MM.1S (cell line): ENCODE results near the gene TCF12.

ENCODE experiments used
- DNase-seq: peaks from one replicate; pipeline ENCODE4 v3.0.0-alpha.2; 2015
- H2AFZ ChIP-seq: fragments of 300-600 bp; sonication (generic); 2 replicates; pipeline ENCODE4 v1.6.0; 2016; ENCODE audit warnings: antibody characterized with exemption, low read length
- H3F3A ChIP-seq: fragments of 300-600 bp; sonication (generic); 2 replicates; pipeline ENCODE4 v1.6.1; 2016; ENCODE audit warnings: mild to moderate bottlenecking, antibody characterized with exemption, low read length, moderate library complexity, mixed read lengths; ENCODE audit not compliant: insufficient read depth
- H3K27ac ChIP-seq: fragments of 300-600 bp; sonication (generic); 2 replicates; pipeline ENCODE4 v1.5.1; 2016; ENCODE audit warnings: mild to moderate bottlenecking, low read length
- H3K27me3 ChIP-seq: fragments of 300-600 bp; sonication (generic); replicated peaks from 2 replicates; pipeline ENCODE4 v1.6.0; 2016; ENCODE audit warnings: low read length; ENCODE audit not compliant: insufficient read depth
- H3K36me3 ChIP-seq: fragments of 300-600 bp; sonication (generic); replicated peaks from 2 replicates; pipeline ENCODE4 v1.6.1; 2016; ENCODE audit warnings: mild to moderate bottlenecking, low read length, mixed read lengths; ENCODE audit not compliant: insufficient read depth
- H3K4me1 ChIP-seq: fragments of 300-600 bp; sonication (generic); 2 replicates; pipeline ENCODE4 v1.6.1; 2016; ENCODE audit warnings: low read length, mixed read lengths
- H3K4me2 ChIP-seq: fragments of 300-600 bp; sonication (generic); 2 replicates; pipeline ENCODE4 v1.6.0; 2016; ENCODE audit warnings: low read depth, low read length
- H3K4me3 ChIP-seq: fragments of 300-600 bp; sonication (generic); 2 replicates; pipeline ENCODE4 v1.5.1; 2016; ENCODE audit warnings: low read length, mixed read lengths
- H3K79me2 ChIP-seq: fragments of 300-600 bp; sonication (generic); 2 replicates; pipeline ENCODE4 v1.6.1; 2016; ENCODE audit warnings: mixed run types, low read length, mixed read lengths
- H3K9ac ChIP-seq: fragments of 300-600 bp; sonication (generic); 2 replicates; pipeline ENCODE4 v1.6.1; 2016; ENCODE audit warnings: low read length, mixed read lengths
- H3K9me2 ChIP-seq: fragments of 300-600 bp; sonication (generic); replicated peaks from 2 replicates; pipeline ENCODE4 v1.6.1; 2016; ENCODE audit warnings: mild to moderate bottlenecking, low read length, mixed read lengths; ENCODE audit not compliant: insufficient read depth
- H3K9me3 ChIP-seq: fragments of 300-600 bp; sonication (generic); replicated peaks from 2 replicates; pipeline ENCODE4 v1.6.1; 2016; ENCODE audit warnings: mild to moderate bottlenecking, low read length, mixed read lengths; ENCODE audit not compliant: insufficient read depth
- H4K20me1 ChIP-seq: fragments of 300-600 bp; sonication (generic); 2 replicates; pipeline ENCODE4 v1.6.1; 2016; ENCODE audit warnings: mild to moderate bottlenecking, low read length, moderate library complexity, mixed read lengths; ENCODE audit not compliant: insufficient read depth
- EZH2 ChIP-seq: fragments of 300-600 bp; sonication (generic); optimal IDR thresholded peaks from 2 replicates; pipeline ENCODE3; 2017; ENCODE audit warnings: low read depth, mild to moderate bottlenecking, antibody characterized with exemption, low read length, mixed read lengths
- EZH2phosphoT487 ChIP-seq: fragments of 300-600 bp; sonication (generic); IDR thresholded peaks from 2 replicates; pipeline ENCODE4 v1.6.1; 2018; ENCODE audit warnings: antibody characterized with exemption, low read length
- TF ChIP-seq, protein P1 (sequence below): fragments of 300-600 bp; sonication (generic); IDR thresholded peaks from 2 replicates; pipeline ENCODE4 v1.5.1; 2016; ENCODE audit warnings: antibody characterized with exemption, low read length, mixed read lengths

TCF12 gene

DNA sequence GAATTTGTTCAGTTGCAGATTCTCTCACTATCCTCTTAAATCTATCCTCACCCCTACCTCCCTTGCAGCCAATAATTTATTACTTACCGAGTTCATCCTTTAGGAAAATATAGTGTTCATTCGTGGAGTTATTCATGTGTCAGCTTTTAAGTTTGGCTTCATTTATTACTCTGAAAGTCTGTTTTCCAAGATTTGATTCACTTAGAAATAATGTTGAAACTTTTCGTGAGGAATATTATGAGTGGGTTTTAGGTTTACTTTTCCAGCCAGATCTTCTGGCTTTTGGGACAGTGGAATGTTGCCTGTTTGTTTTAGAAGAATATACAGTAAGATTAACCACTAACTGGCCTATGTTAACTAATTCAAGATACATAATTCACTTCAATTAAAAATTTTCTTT lies 296.9 kb downstream of the TCF12 start:
- no peak overlapping the region for H3K9ac ChIP-seq
- TF ChIP-seq EZH2 (no peak), EZH2phosphoT487 (no peak)
- TF ChIP-seq, protein P1, sequence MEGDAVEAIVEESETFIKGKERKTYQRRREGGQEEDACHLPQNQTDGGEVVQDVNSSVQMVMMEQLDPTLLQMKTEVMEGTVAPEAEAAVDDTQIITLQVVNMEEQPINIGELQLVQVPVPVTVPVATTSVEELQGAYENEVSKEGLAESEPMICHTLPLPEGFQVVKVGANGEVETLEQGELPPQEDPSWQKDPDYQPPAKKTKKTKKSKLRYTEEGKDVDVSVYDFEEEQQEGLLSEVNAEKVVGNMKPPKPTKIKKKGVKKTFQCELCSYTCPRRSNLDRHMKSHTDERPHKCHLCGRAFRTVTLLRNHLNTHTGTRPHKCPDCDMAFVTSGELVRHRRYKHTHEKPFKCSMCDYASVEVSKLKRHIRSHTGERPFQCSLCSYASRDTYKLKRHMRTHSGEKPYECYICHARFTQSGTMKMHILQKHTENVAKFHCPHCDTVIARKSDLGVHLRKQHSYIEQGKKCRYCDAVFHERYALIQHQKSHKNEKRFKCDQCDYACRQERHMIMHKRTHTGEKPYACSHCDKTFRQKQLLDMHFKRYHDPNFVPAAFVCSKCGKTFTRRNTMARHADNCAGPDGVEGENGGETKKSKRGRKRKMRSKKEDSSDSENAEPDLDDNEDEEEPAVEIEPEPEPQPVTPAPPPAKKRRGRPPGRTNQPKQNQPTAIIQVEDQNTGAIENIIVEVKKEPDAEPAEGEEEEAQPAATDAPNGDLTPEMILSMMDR = no peak
- no peaks in the 10 kb centered on the region for H3K9me3 ChIP-seq
- H4K20me1 ChIP-seq = no peaks in the 10 kb centered on the region
- no peaks in the 10 kb centered on the region for H3F3A ChIP-seq
- H3K79me2 ChIP-seq = no peaks in the 10 kb centered on the region
- no peaks in the 10 kb centered on the region for H3K9me2 ChIP-seq
- no peaks in the 10 kb centered on the region for H3K36me3 ChIP-seq
- H3K4me1 ChIP-seq = no peaks in the 10 kb centered on the region
- no peaks in the 10 kb centered on the region for H3K27me3 ChIP-seq
- H3K27ac ChIP-seq = no peak overlapping the region
- no peak overlapping the region for H3K4me3 ChIP-seq
- no peak overlapping the region for H2AFZ ChIP-seq
- no peak overlapping the region for H3K4me2 ChIP-seq
- DNase-seq = no peak

DNA sequence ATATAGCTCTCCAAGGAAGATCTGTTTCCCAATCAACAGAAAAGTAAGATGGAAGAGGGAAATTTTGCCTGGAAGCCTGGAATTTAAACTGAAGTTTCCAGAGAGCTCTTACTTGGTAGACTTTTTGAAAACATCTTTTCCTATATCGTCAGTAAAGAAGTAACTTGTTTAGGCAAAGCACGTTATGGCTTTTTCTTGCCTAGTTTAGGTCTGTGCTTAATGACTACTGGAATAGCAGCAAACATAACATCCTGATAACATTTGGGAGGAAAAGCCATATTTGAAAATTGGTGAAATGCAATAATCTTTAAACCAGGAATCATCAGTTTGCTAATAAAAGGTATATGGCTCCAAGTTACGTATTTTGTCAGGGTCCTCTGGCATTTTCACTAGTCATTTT lies 297.4 kb downstream of the TCF12 start:
- Histone ChIP-seq H3K27me3 (no peaks in the 10 kb centered on the region), H3K9me2 (no peaks in the 10 kb centered on the region), H3K36me3 (no peaks in the 10 kb centered on the region), H3K4me3 (no peak overlapping the region), H3K79me2 (no peaks in the 10 kb centered on the region), H4K20me1 (no peaks in the 10 kb centered on the region), H3K27ac (no peak overlapping the region), H2AFZ (no peak overlapping the region), H3K4me1 (no peaks in the 10 kb centered on the region), H3K4me2 (no peak overlapping the region), H3K9me3 (no peaks in the 10 kb centered on the region), H3F3A (no peaks in the 10 kb centered on the region), H3K9ac (no peak overlapping the region)
- DNase-seq = no peak
- TF ChIP-seq, protein P1 = no peak
- TF ChIP-seq EZH2 (no peak), EZH2phosphoT487 (no peak)

DNA sequence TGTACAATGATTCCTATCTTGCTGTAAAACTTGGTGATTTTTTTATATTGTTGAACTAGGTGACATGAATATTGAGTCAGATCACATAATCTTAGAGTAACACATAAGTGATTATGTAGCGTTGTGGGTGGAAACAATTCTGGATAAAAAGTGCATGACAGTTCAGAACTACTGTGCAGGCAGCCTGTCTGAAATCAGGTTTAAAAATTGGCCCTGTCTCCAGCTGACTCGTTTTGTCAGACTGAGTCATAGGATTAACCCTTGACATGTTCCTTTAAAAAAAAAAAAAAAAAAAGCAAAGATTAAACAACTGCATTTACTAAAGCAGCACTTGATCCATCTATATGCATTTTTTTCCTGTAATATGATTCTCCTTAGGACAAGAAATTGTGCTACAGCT lies 297.8 kb downstream of the TCF12 start:
- Histone ChIP-seq H3K9ac (no peak overlapping the region), H3K36me3 (no peaks in the 10 kb centered on the region), H3K27me3 (no peaks in the 10 kb centered on the region), H3K4me2 (no peak overlapping the region), H3F3A (no peaks in the 10 kb centered on the region), H4K20me1 (no peaks in the 10 kb centered on the region), H3K4me3 (no peak overlapping the region), H3K9me3 (no peaks in the 10 kb centered on the region), H3K9me2 (no peaks in the 10 kb centered on the region), H3K4me1 (no peaks in the 10 kb centered on the region), H2AFZ (no peak overlapping the region), H3K79me2 (no peaks in the 10 kb centered on the region), H3K27ac (no peak overlapping the region)
- no peak for TF ChIP-seq EZH2phosphoT487
- no peak for TF ChIP-seq EZH2
- TF ChIP-seq, protein P1 = no peak
- DNase-seq = no peak
